MM.1S (cell line): ENCODE data around the gene JAGN1.

Source experiments
- DNase-seq: peaks from one replicate; pipeline ENCODE4 v3.0.0-alpha.2; 2015
- H2AFZ ChIP-seq: fragments of 300-600 bp; sonication (generic); 2 replicates; pipeline ENCODE4 v1.6.0; 2016; ENCODE audit warnings: antibody characterized with exemption, low read length
- H3F3A ChIP-seq: fragments of 300-600 bp; sonication (generic); 2 replicates; pipeline ENCODE4 v1.6.1; 2016; ENCODE audit warnings: mild to moderate bottlenecking, antibody characterized with exemption, low read length, moderate library complexity, mixed read lengths; ENCODE audit not compliant: insufficient read depth
- H3K27ac ChIP-seq: fragments of 300-600 bp; sonication (generic); 2 replicates; pipeline ENCODE4 v1.5.1; 2016; ENCODE audit warnings: mild to moderate bottlenecking, low read length
- H3K27me3 ChIP-seq: fragments of 300-600 bp; sonication (generic); replicated peaks from 2 replicates; pipeline ENCODE4 v1.6.0; 2016; ENCODE audit warnings: low read length; ENCODE audit not compliant: insufficient read depth
- H3K36me3 ChIP-seq: fragments of 300-600 bp; sonication (generic); replicated peaks from 2 replicates; pipeline ENCODE4 v1.6.1; 2016; ENCODE audit warnings: mild to moderate bottlenecking, low read length, mixed read lengths; ENCODE audit not compliant: insufficient read depth
- H3K4me1 ChIP-seq: fragments of 300-600 bp; sonication (generic); 2 replicates; pipeline ENCODE4 v1.6.1; 2016; ENCODE audit warnings: low read length, mixed read lengths
- H3K4me2 ChIP-seq: fragments of 300-600 bp; sonication (generic); 2 replicates; pipeline ENCODE4 v1.6.0; 2016; ENCODE audit warnings: low read depth, low read length
- H3K4me3 ChIP-seq: fragments of 300-600 bp; sonication (generic); 2 replicates; pipeline ENCODE4 v1.5.1; 2016; ENCODE audit warnings: low read length, mixed read lengths
- H3K79me2 ChIP-seq: fragments of 300-600 bp; sonication (generic); 2 replicates; pipeline ENCODE4 v1.6.1; 2016; ENCODE audit warnings: mixed run types, low read length, mixed read lengths
- H3K9ac ChIP-seq: fragments of 300-600 bp; sonication (generic); 2 replicates; pipeline ENCODE4 v1.6.1; 2016; ENCODE audit warnings: low read length, mixed read lengths
- H3K9me2 ChIP-seq: fragments of 300-600 bp; sonication (generic); replicated peaks from 2 replicates; pipeline ENCODE4 v1.6.1; 2016; ENCODE audit warnings: mild to moderate bottlenecking, low read length, mixed read lengths; ENCODE audit not compliant: insufficient read depth
- H3K9me3 ChIP-seq: fragments of 300-600 bp; sonication (generic); replicated peaks from 2 replicates; pipeline ENCODE4 v1.6.1; 2016; ENCODE audit warnings: mild to moderate bottlenecking, low read length, mixed read lengths; ENCODE audit not compliant: insufficient read depth
- H4K20me1 ChIP-seq: fragments of 300-600 bp; sonication (generic); 2 replicates; pipeline ENCODE4 v1.6.1; 2016; ENCODE audit warnings: mild to moderate bottlenecking, low read length, moderate library complexity, mixed read lengths; ENCODE audit not compliant: insufficient read depth
- EZH2 ChIP-seq: fragments of 300-600 bp; sonication (generic); optimal IDR thresholded peaks from 2 replicates; pipeline ENCODE3; 2017; ENCODE audit warnings: low read depth, mild to moderate bottlenecking, antibody characterized with exemption, low read length, mixed read lengths
- EZH2phosphoT487 ChIP-seq: fragments of 300-600 bp; sonication (generic); IDR thresholded peaks from 2 replicates; pipeline ENCODE4 v1.6.1; 2018; ENCODE audit warnings: antibody characterized with exemption, low read length
- TF ChIP-seq, protein P1 (sequence below): fragments of 300-600 bp; sonication (generic); IDR thresholded peaks from 2 replicates; pipeline ENCODE4 v1.5.1; 2016; ENCODE audit warnings: antibody characterized with exemption, low read length, mixed read lengths

The JAGN1 gene

DNA sequence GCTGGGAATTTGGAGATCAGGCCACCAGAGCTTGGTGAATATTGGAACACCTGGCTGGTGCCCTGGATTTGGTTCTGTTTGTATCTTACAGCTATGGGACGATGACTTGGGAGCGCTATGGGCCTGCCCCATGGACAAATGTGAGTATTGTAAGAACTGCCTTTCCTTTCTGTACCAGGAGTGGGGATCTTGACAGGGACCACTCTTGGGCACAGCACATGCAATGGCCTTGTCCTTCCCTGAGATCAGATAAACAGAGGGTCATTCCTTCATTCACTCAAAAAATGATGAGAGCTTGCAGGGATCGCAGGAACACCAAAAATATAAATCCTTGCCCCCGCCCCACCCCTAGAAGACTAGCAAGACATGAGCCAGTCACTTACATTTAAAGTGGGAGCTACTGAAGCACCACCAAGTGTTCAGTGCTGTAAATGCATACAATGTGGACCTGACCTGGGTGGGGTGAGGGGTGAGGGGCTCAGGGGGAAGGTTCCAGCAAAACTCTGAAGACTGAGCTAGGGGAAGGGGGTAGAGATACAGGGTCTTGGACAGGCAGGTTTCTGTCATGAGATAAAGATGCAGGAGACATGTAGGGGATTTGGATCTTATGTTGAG, 40.5 kb downstream of the JAGN1 start:
- Histone ChIP-seq H3K27ac (no peak overlapping the region), H3K4me1 (peaks cover 5% of the 10 kb centered on the region; the same call in 1 of the 2 replicates), H3K9ac (no peak overlapping the region), H3F3A (peaks cover 5% of the 10 kb centered on the region; the same call in 1 of the 2 replicates), H3K9me2 (no peaks in the 10 kb centered on the region), H3K79me2 (peaks cover 7% of the 10 kb centered on the region; the same call in 1 of the 2 replicates), H3K4me2 (no peak overlapping the region), H2AFZ (no peak overlapping the region), H3K36me3 (no peaks in the 10 kb centered on the region), H3K9me3 (no peaks in the 10 kb centered on the region), H4K20me1 (no peaks in the 10 kb centered on the region), H3K4me3 (no peak overlapping the region), H3K27me3 (no peaks in the 10 kb centered on the region)
- no peak for TF ChIP-seq EZH2phosphoT487
- TF ChIP-seq, protein P1, sequence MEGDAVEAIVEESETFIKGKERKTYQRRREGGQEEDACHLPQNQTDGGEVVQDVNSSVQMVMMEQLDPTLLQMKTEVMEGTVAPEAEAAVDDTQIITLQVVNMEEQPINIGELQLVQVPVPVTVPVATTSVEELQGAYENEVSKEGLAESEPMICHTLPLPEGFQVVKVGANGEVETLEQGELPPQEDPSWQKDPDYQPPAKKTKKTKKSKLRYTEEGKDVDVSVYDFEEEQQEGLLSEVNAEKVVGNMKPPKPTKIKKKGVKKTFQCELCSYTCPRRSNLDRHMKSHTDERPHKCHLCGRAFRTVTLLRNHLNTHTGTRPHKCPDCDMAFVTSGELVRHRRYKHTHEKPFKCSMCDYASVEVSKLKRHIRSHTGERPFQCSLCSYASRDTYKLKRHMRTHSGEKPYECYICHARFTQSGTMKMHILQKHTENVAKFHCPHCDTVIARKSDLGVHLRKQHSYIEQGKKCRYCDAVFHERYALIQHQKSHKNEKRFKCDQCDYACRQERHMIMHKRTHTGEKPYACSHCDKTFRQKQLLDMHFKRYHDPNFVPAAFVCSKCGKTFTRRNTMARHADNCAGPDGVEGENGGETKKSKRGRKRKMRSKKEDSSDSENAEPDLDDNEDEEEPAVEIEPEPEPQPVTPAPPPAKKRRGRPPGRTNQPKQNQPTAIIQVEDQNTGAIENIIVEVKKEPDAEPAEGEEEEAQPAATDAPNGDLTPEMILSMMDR, result peak; percentile 17
- no peak for TF ChIP-seq EZH2
- no peak for DNase-seq

DNA sequence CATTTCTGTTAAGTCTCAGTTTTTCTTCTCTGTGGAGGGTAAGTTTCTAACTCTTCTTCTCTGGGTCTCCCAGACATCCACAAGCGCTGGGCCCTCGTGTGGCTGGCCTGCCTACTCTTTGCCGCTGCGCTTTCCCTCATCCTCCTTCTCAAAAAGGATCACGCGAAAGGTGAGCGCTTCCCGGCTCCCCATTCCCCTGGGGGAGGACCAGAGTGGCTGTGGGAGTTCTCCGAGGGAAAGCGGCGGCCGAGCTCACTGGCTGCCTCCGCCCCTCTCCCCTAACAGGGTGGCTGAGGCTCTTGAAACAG, 42.1 kb downstream of the JAGN1 start:
- Histone ChIP-seq H3K9me3 (no peaks in the 10 kb centered on the region), H3K4me2 (peak overlapping the region; percentile 80), H3K4me3 (peak overlapping the region; percentile 81), H3K27me3 (no peaks in the 10 kb centered on the region), H4K20me1 (no peaks in the 10 kb centered on the region), H2AFZ (peak overlapping the region; percentile 80), H3K9me2 (no peaks in the 10 kb centered on the region), H3K9ac (peak overlapping the region; percentile 81; the same call in 1 of the 2 replicates), H3K36me3 (no peaks in the 10 kb centered on the region), H3F3A (peaks cover 5% of the 10 kb centered on the region; the same call in 1 of the 2 replicates), H3K79me2 (peaks cover 7% of the 10 kb centered on the region; the same call in 1 of the 2 replicates), H3K27ac (peak overlapping the region; percentile 80; the same call in 1 of the 2 replicates), H3K4me1 (peaks cover 5% of the 10 kb centered on the region; the same call in 1 of the 2 replicates)
- TF ChIP-seq EZH2phosphoT487 (no peak), EZH2 (no peak)
- TF ChIP-seq, protein P1, result no peak
- DNase-seq, result no peak

DNA sequence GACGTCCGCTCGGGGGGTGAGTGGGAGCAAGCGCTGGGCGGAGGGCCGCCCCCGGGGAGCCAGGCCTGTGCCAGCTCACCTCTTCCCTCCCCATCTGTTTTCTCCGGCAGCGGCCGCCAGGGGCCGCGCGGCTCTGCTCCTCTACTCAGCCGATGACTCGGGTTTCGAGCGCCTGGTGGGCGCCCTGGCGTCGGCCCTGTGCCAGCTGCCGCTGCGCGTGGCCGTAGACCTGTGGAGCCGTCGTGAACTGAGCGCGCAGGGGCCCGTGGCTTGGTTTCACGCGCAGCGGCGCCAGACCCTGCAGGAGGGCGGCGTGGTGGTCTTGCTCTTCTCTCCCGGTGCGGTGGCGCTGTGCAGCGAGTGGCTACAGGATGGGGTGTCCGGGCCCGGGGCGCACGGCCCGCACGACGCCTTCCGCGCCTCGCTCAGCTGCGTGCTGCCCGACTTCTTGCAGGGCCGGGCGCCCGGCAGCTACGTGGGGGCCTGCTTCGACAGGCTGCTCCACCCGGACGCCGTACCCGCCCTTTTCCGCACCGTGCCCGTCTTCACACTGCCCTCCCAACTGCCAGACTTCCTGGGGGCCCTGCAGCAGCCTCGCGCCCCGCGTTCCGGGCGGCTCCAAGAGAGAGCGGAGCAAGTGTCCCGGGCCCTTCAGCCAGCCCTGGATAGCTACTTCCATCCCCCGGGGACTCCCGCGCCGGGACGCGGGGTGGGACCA, 42.6 kb downstream of the JAGN1 start:
- Histone ChIP-seq H4K20me1 (no peaks in the 10 kb centered on the region), H3K36me3 (no peaks in the 10 kb centered on the region), H3K79me2 (peaks cover 7% of the 10 kb centered on the region; the same call in 1 of the 2 replicates), H3K4me3 (peak overlapping the region; percentile 81), H3K9me3 (no peaks in the 10 kb centered on the region), H3F3A (peaks cover 5% of the 10 kb centered on the region; the same call in 1 of the 2 replicates), H3K9ac (peak overlapping the region; percentile 81), H3K27me3 (no peaks in the 10 kb centered on the region), H3K27ac (peak overlapping the region; percentile 80), H2AFZ (peak overlapping the region; percentile 80), H3K4me2 (peak overlapping the region; percentile 80), H3K4me1 (peaks cover 5% of the 10 kb centered on the region; the same call in 1 of the 2 replicates), H3K9me2 (no peaks in the 10 kb centered on the region)
- peak; percentile 83 for DNase-seq
- TF ChIP-seq, protein P1, result peak; percentile 76
- no peak for TF ChIP-seq EZH2
